Measurements from ENCODE around the gene PAFAH1B1. TPM values are rescaled to one million over a fixed set of nuclear protein-coding genes. Genes with fewer than 3 reads are reported as not detected.
"Not testable (repeated sequence)": the region's sequence is repeated elsewhere in the genome, so short reads cannot be mapped to it uniquely, and the experiment has no call there.

PAFAH1B1 gene
- total RNA-seq, 1 donor from 2014 or later: 60.8 TPM

DNA sequence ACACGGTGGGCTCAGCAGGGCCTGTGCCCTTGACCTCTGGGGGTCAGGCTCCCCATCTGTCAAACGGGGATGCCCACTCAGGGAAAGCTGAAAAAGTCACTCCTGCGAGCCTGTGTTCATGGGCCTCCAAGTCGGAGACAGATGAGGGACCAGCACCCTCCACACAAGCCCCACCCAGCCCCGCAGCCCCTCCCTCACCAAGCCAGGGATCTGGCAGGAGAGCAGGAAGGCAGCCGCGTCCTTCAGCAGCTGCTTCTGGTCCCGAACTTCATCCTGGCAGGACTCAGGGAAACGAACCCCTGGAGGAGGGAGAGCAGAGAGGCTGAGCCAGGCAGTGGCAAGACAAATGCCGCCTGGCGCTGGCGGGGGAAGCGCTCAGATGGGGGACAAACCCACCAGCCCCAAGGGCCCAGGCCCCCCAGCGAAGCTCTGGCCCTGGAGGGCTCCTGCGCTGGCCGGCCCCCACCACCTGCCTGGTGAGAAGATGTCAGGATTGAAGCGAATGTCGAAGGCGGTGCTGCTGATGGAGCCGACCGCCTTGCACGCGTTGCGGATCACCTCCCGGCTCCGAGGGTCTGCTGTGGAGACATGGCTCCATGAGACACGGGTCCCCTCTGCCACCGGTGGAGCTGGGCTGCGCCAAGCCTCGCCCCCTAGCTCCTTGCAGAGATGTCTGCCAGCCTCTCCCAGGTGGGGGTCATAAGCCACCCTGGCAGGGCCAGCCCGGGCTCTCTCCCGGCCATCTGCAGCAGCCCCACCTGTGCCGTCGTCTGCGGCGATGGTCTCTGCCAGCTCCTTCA, 102.7 kb downstream of the PAFAH1B1 start:
- no peak for DNase-seq (ENCODE audit: low read depth)
- no peak overlapping the region for H3K4me3 ChIP-seq (ENCODE audit: low read depth, low read length)
- TF ChIP-seq, protein P1, sequence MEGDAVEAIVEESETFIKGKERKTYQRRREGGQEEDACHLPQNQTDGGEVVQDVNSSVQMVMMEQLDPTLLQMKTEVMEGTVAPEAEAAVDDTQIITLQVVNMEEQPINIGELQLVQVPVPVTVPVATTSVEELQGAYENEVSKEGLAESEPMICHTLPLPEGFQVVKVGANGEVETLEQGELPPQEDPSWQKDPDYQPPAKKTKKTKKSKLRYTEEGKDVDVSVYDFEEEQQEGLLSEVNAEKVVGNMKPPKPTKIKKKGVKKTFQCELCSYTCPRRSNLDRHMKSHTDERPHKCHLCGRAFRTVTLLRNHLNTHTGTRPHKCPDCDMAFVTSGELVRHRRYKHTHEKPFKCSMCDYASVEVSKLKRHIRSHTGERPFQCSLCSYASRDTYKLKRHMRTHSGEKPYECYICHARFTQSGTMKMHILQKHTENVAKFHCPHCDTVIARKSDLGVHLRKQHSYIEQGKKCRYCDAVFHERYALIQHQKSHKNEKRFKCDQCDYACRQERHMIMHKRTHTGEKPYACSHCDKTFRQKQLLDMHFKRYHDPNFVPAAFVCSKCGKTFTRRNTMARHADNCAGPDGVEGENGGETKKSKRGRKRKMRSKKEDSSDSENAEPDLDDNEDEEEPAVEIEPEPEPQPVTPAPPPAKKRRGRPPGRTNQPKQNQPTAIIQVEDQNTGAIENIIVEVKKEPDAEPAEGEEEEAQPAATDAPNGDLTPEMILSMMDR (conservative IDR thresholded peaks at IDR 0.05; ENCODE audit: low read depth, low read length): no peak

DNA sequence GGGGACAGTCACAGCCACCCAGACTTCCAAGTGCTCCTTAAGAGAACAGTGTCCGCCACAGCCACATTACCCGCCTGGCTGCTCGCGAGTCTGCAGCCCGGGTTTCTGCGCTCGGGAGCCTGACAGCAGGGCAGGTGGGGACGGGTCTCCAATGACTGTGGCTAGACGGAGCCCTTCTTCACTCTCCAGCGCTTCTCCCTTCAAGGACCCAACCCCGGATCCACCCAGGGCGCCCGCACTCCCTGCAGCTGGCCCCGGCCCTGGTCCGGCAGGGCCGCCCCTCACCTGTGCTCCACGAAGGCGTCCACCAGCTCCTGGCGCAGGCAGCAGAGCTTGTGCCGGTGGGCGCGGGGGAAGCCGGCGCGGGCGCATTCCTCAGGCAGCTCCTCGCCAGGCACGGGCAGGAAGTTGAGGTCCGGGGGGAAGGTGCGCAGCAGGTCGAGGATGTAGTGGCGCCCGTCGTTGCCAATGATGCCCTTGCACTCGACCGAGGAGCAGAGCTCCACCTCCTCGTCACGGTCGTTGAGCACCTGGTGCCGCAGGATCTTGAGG, 104.2 kb downstream of the PAFAH1B1 start:
- TF ChIP-seq, protein P1 (conservative IDR thresholded peaks at IDR 0.05; ENCODE audit: low read depth, low read length): no peak
- no peak overlapping the region for H3K4me3 ChIP-seq (ENCODE audit: low read depth, low read length)
- no peak for DNase-seq (ENCODE audit: low read depth)

DNA sequence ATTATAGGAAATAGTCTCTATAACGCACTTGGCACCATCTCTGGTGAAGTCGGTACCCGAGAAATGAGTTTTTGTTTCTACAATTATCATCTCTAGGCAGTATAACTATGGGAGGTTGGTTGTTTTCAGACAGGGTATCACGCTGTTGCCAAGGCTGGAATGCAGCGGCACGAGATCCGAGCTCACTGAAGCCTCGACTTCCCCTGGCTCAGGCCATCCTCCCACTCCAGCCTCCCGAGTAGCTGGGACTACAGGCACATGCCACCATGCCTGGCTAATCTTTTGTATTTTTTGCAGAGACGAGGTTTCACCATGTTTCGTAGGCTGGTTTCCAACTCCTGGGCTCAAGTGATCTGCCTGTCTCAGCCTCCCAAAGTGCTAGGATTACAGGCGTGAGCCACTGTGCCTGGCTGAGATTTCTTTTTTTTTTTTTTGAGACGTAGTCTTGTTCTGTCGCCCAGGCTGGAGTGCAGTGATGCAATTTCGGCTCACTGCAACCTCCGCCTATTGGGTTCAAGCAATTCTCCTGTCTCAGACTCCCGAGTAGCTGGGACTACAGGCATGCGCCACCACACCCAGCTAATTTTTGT, 105.9 kb downstream of the PAFAH1B1 start:
- not testable (repeated sequence) for DNase-seq (ENCODE audit: low read depth); H3K4me3 ChIP-seq (ENCODE audit: low read depth, low read length)

DNA sequence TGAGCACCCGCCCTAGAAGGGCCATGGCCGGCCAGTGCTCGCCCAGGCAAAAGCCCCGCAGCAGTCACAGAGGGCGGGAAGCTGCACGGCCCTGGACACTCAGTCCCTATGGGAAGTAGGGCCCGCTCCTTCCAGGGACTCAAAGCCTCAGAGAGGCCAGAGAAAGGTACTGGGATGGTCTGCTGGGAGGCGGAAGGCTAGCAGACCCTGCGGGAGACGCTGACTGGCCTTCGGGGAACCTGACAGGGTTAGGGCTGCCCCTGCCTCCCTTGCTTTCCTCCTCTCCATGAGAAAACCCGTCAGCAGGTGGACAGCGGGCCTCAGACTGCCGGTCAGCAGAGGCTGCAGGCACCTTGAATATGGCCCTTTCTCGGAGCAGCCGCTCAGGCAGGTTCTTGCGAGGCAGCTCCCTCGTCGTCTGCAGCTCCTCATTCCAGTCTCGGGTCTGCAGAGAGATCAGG, 106.6 kb downstream of the PAFAH1B1 start:
- no peak for DNase-seq (ENCODE audit: low read depth)
- TF ChIP-seq, protein P1 (conservative IDR thresholded peaks at IDR 0.05; ENCODE audit: low read depth, low read length): no peak
- H3K4me3 ChIP-seq (ENCODE audit: low read depth, low read length): no peak overlapping the region

DNA sequence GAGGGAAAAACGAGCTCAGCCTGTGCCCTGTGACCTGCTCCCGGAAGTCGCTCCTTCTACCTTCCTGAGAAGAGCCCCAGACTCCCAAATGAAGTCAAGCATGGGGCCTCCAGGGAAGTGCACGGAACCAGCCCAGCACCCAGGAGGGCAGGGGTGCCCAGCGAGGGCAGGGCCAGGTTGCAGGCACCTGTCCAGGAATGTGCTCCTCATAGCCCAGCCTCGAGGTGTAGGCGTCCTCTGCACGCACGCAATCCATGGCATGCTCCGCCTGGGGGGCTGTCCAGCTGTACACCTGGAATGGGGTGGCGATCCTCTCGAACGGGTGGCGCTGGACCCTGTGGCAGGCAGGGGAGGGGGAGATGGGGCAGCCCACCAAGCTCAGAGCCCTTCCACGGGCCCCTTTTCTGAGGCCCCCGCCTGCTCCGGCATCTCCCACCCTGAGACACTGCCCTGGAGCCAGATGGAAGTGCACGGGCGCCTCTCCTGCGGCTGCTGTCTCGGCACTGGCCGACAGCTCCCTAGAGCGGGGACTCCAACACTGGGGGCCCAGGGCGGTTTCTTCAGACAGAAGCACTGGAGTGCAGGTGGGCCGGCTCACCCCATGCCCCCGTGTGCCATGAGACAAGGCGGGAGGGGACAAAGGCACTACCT, 107.2 kb downstream of the PAFAH1B1 start:
- TF ChIP-seq, protein P1 (conservative IDR thresholded peaks at IDR 0.05; ENCODE audit: low read depth, low read length): no peak
- no peak for DNase-seq (ENCODE audit: low read depth)
- no peak overlapping the region for H3K4me3 ChIP-seq (ENCODE audit: low read depth, low read length)

DNA sequence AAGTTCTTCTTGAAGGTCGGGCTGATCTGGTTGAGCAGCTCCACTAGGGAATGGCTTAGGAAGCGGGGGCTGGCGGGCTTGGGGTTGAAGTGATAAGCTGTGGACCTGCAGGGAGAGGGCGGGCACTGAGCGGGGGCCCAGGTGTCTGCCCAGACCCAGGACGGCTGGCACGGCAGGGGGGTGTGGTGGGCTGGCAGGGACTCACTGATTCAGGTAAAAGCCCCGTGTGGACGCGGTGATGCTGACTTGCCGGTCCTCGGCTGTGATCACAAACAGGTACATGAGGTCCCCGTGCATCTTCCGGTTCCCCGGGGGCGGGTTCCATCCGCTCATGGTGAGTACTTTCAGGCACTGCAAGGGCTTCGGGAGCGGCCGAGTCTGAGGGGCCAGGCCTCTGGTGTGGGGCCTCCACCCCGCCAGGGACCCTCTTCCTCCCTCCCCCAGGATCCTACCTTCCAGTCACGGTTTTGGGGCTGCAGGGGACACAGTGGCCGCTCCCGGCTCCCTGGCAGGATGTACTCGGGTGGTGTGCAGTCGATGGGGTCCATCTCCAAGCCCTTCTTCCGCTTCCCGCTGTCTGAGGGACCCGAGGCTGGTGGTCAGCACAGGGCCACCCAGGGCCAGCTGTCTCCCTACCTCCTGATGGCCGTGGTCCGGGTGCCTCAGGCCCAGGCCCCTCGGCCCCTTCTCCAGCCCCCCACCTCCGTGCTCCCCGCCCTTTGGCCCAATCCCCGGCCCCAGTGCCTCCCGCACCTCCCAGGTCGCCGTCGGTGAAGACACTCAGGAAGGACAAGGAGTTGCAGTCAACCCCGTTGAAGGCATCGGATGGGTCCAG, 107.9 kb downstream of the PAFAH1B1 start:
- DNase-seq (ENCODE audit: low read depth): no peak
- TF ChIP-seq, protein P1 (conservative IDR thresholded peaks at IDR 0.05; ENCODE audit: low read depth, low read length): no peak
- no peak overlapping the region for H3K4me3 ChIP-seq (ENCODE audit: low read depth, low read length)

All from epithelial cell of proximal tubule (primary cell).